Neural crest cell (in vitro differentiated cells): Measurements from ENCODE around the gene PANX1. TPM values are rescaled to one million over a fixed set of nuclear protein-coding genes. Genes with fewer than 3 reads are reported as not detected.
"Not testable (repeated sequence)": the region's sequence is repeated elsewhere in the genome, so short reads cannot be mapped to it uniquely, and the experiment has no call there.

Experiments used
- DNase-seq: peaks from one replicate; pipeline ENCODE4 v3.0.0; 2021; ENCODE audit warnings: low read depth, mixed read lengths, low spot score
- H3K27ac Mint-ChIP-seq: one replicate; pipeline ENCODE4 v1.8.0; 2021; ENCODE audit warnings: mild to moderate bottlenecking, mixed read lengths; ENCODE audit not compliant: unreplicated experiment
- H3K27me3 Mint-ChIP-seq: 2 replicates; pipeline ENCODE4 v1.8.0; 2021; ENCODE audit warnings: low read depth, mild to moderate bottlenecking, mixed read lengths
- H3K36me3 Mint-ChIP-seq: 2 replicates; pipeline ENCODE4 v1.8.0; 2021; ENCODE audit warnings: low read depth, mild to moderate bottlenecking, mixed read lengths
- H3K4me1 Mint-ChIP-seq: 2 replicates; pipeline ENCODE4 v1.8.0; 2021; ENCODE audit warnings: mixed read lengths
- H3K4me3 Mint-ChIP-seq: one replicate; pipeline ENCODE4 v1.8.0; 2021; ENCODE audit warnings: mild to moderate bottlenecking, mixed read lengths
- H3K9me3 Mint-ChIP-seq: 2 replicates; pipeline ENCODE4 v1.8.0; 2021; ENCODE audit warnings: mixed read lengths
- CTCF ChIP-seq: fragments of 200-600 bp; sonication (generic); conservative IDR thresholded peaks from 2 replicates; pipeline ENCODE4 v1.5.0; 2021; ENCODE audit warnings: antibody characterized with exemption, mild to moderate bottlenecking
- total RNA-seq: library from RNA; stranded (reverse); gene quantifications from 2 replicates; pipeline ENCODE4 v1.2.1, GENCODE V29; 2021

PANX1 gene
- total RNA-seq, 1 donor from 2014 or later: 43.1 TPM

GRCh38 chr11:94151903-94152677, 23.4 kb downstream of the PANX1 start:
- DNase-seq: no peak
- peaks cover 16% of the 10 kb centered on the region for H3K36me3 Mint-ChIP-seq
- no peak overlapping the region for H3K27ac Mint-ChIP-seq
- no peak overlapping the region for H3K4me3 Mint-ChIP-seq
- no peak for TF ChIP-seq CTCF
- no peaks in the 10 kb centered on the region for H3K27me3 Mint-ChIP-seq
- H3K9me3 Mint-ChIP-seq: no peaks in the 10 kb centered on the region
- H3K4me1 Mint-ChIP-seq: peaks cover 49% of the 10 kb centered on the region

- Mint-ChIP-seq H3K27me3 (no peaks in the 10 kb centered on the region), H3K4me1 (peaks cover 46% of the 10 kb centered on the region), H3K9me3 (no peaks in the 10 kb centered on the region), H3K27ac (peak overlapping the region; percentile 3), H3K36me3 (peaks cover 19% of the 10 kb centered on the region), H3K4me3 (no peak overlapping the region)
- TF ChIP-seq CTCF: no peak
- no peak for DNase-seq
Measured at GRCh38 chr11:94152678-94153065, 24.0 kb downstream of the PANX1 start.

- peaks cover 39% of the 10 kb centered on the region for H3K4me1 Mint-ChIP-seq
- H3K4me3 Mint-ChIP-seq: no peak overlapping the region
- H3K36me3 Mint-ChIP-seq: peaks cover 21% of the 10 kb centered on the region
- peak overlapping the region; percentile 3 for H3K27ac Mint-ChIP-seq
- TF ChIP-seq CTCF: no peak
- H3K27me3 Mint-ChIP-seq: no peaks in the 10 kb centered on the region
- H3K9me3 Mint-ChIP-seq: no peaks in the 10 kb centered on the region
- no peak for DNase-seq
Measured at GRCh38 chr11:94153320-94153719, 24.7 kb downstream of the PANX1 start.

GRCh38 chr11:94154095-94154856, 25.6 kb downstream of the PANX1 start:
- peaks cover under 1% of the 10 kb centered on the region for H3K9me3 Mint-ChIP-seq
- no peak for DNase-seq
- H3K36me3 Mint-ChIP-seq: peaks cover 22% of the 10 kb centered on the region
- H3K27me3 Mint-ChIP-seq: no peaks in the 10 kb centered on the region
- TF ChIP-seq CTCF: no peak
- peaks cover 32% of the 10 kb centered on the region for H3K4me1 Mint-ChIP-seq
- no peak overlapping the region for H3K27ac Mint-ChIP-seq
- H3K4me3 Mint-ChIP-seq: no peak overlapping the region

- not testable (repeated sequence) for H3K4me3 Mint-ChIP-seq, H3K27ac Mint-ChIP-seq, DNase-seq, H3K27me3 Mint-ChIP-seq
- Mint-ChIP-seq H3K9me3 (peaks cover 12% of the 10 kb centered on the region), H3K4me1 (peaks cover 19% of the 10 kb centered on the region), H3K36me3 (peaks cover 48% of the 10 kb centered on the region)
Measured at GRCh38 chr11:94157339-94157738, 28.7 kb downstream of the PANX1 start.

- peaks cover 32% of the 10 kb centered on the region for H3K4me1 Mint-ChIP-seq
- no peak overlapping the region for H3K4me3 Mint-ChIP-seq
- H3K36me3 Mint-ChIP-seq: peaks cover 26% of the 10 kb centered on the region
- H3K9me3 Mint-ChIP-seq: no peaks in the 10 kb centered on the region
- DNase-seq: no peak
- no peak for TF ChIP-seq CTCF
- peak overlapping the region; percentile 23 for H3K27ac Mint-ChIP-seq
- no peaks in the 10 kb centered on the region for H3K27me3 Mint-ChIP-seq
Measured at GRCh38 chr11:94168882-94169281, 40.2 kb downstream of the PANX1 start.
